Kidney (tissue), 14 donors: Measurements from ENCODE around the gene KIAA1328. TPM values are rescaled to one million over a fixed set of nuclear protein-coding genes. Genes with fewer than 3 reads are reported as not detected.

ENCODE experiments used
- DNase-seq, 5 donors: peaks; one replicate each; pipeline ENCODE4 v3.0.0-alpha.2; 2013 to 2020
- FAIRE-seq: peaks from 2 replicates; lab custom pipeline; 2012; peaks lifted over from hg19 to GRCh38; lab: Jason Lieb, UNC
- H3K27ac ChIP-seq, 2 donors: one replicate each; pipeline ENCODE4 v1.7.0; 2013; ENCODE audit warnings: low read depth in 2 of 2, low read length in 2 of 2, inconsistent platforms in 1 of 2
- H3K27me3 ChIP-seq: one replicate; pipeline ENCODE4 v1.7.1; 2013; ENCODE audit warnings: low read length, inconsistent platforms; ENCODE audit not compliant: control insufficient read depth, insufficient read depth
- H3K36me3 ChIP-seq, 3 donors: one replicate each; pipeline versions ENCODE4 v1.7.0 to v1.7.1; 2013; ENCODE audit warnings: low read length in 3 of 3, control low read depth in 1 of 3, inconsistent platforms in 1 of 3; ENCODE audit not compliant: insufficient read depth in 3 of 3, control insufficient read depth in 2 of 3
- H3K4me1 ChIP-seq, 3 donors: one replicate each; pipeline versions ENCODE4 v1.7.0 to v1.7.1; 2013; ENCODE audit warnings: low read length in 3 of 3, inconsistent platforms in 1 of 3, low read depth in 1 of 3; ENCODE audit not compliant: control insufficient read depth in 2 of 3, insufficient read depth in 2 of 3
- H3K4me3 ChIP-seq, 3 donors: one replicate each; pipeline versions ENCODE4 v1.7.0 to v1.8.1; 2013; ENCODE audit warnings: low read length in 3 of 3, control low read depth in 1 of 3, inconsistent platforms in 1 of 3
- H3K9ac ChIP-seq, 3 donors: one replicate each; pipeline versions ENCODE4 v1.7.0 to v1.7.1; 2013; ENCODE audit warnings: low read length in 3 of 3, control low read depth in 1 of 3, inconsistent platforms in 1 of 3
- H3K9me3 ChIP-seq, 3 donors: one replicate each; pipeline versions ENCODE4 v1.7.0 to v1.7.1; 2013; ENCODE audit warnings: low read length in 3 of 3, control low read depth in 1 of 3, inconsistent platforms in 1 of 3; ENCODE audit not compliant: control insufficient read depth in 2 of 3, insufficient read depth in 1 of 3
- CTCF ChIP-seq: IDR thresholded peaks from 3 replicates; pipeline ENCODE4 v1.5.1; 2012; ENCODE audit warnings: mild to moderate bottlenecking, moderate library complexity, borderline replicate concordance; ENCODE audit not compliant: insufficient read depth; ENCODE audit errors: extremely low read depth
- intact Hi-C: fragments of 100-400 bp; cut with DNase I; formaldehyde crosslinking; loops from one replicate; pipeline ENCODE4 v1.11.1; 2022
- polyA plus RNA-seq: library from polyadenylated mRNA; stranded (reverse); fragments of 350-450 nt; fragmentation: Illumina TruSeq; extraction: RNeasy Lipid Tissue Mini Kit (QIAGEN cat#74804); gene quantifications from one replicate; pipeline ENCODE4 v1.2.3, GENCODE V29; 2014; ENCODE audit warnings: low read depth, low replicate concordance; ENCODE audit not compliant: insufficient read depth
- total RNA-seq: library from RNA; stranded (reverse); fragmentation: NEBNext Ultra II Directional; extraction: Animal tissue kit (Norgen Biotek cat#: 25700); gene quantifications from one replicate; pipeline ENCODE4 v1.2.1, GENCODE V29; 2021
- donor health status: control.
- donor health status: control.
- donor health status: control.
- donor health status: control.
- donor health status: control.
- donor health status: DM: yes; HTN: yes; CAD: no.
- donor health status: Normal renal cell carcinoma (clear cell type).

The KIAA1328 gene
- total and polyA plus RNA-seq, 2 donors from 2014 or later, result 2.7 to 11.6 TPM

- Histone ChIP-seq H3K9ac (no peak overlapping the region), H3K9me3 (no peaks in the 10 kb centered on the region), H3K4me1 (no peaks in the 10 kb centered on the region), H3K4me3 (no peak overlapping the region), H3K27ac (no peak overlapping the region), H3K36me3 (no peaks in the 10 kb centered on the region), H3K27me3 (no peaks in the 10 kb centered on the region)
- intact Hi-C loops, result no loop called here
- TF ChIP-seq CTCF, result no peak
- DNase-seq, result no peak
- FAIRE-seq, result no peak
Observed at GRCh38 chr18:37222354-37222998, 393.5 kb downstream of the KIAA1328 start.

- Histone ChIP-seq H3K27ac (no peak overlapping the region), H3K27me3 (no peaks in the 10 kb centered on the region), H3K9me3 (no peaks in the 10 kb centered on the region), H3K36me3 (no peaks in the 10 kb centered on the region), H3K9ac (no peak overlapping the region), H3K4me3 (no peak overlapping the region), H3K4me1 (no peaks in the 10 kb centered on the region)
- TF ChIP-seq CTCF, result no peak
- no peak for FAIRE-seq
- intact Hi-C loops, result no loop called here
- no peak for DNase-seq
Observed at GRCh38 chr18:37222999-37223378, 394.1 kb downstream of the KIAA1328 start.

GRCh38 chr18:37225279-37225678 lies 396.4 kb downstream of the KIAA1328 start:
- no peak for FAIRE-seq
- Histone ChIP-seq H3K4me1 (no peaks in the 10 kb centered on the region), H3K27ac (no peak overlapping the region), H3K9ac (no peak overlapping the region), H3K36me3 (no peaks in the 10 kb centered on the region), H3K9me3 (no peaks in the 10 kb centered on the region), H3K4me3 (no peak overlapping the region), H3K27me3 (no peaks in the 10 kb centered on the region)
- no peak for TF ChIP-seq CTCF
- intact Hi-C loops, result no loop called here
- DNase-seq, result no peak

- FAIRE-seq, result no peak
- no peak for TF ChIP-seq CTCF
Observed at GRCh38 chr18:37230768-37231167, 401.8 kb downstream of the KIAA1328 start.

More at GRCh38 chr18:37230768-37231167, 401.8 kb downstream of the KIAA1328 start:
- no peaks in the 10 kb centered on the region for H3K4me1 ChIP-seq
- H3K9me3 ChIP-seq, result no peaks in the 10 kb centered on the region
- no peak overlapping the region for H3K27ac ChIP-seq
- H3K27me3 ChIP-seq, result no peaks in the 10 kb centered on the region
- DNase-seq, result no peak
- H3K9ac ChIP-seq, result no peak overlapping the region
- no peaks in the 10 kb centered on the region for H3K36me3 ChIP-seq
- intact Hi-C loops, result no loop called here
- H3K4me3 ChIP-seq, result no peak overlapping the region
